Activated CD4-positive, alpha-beta T cell treated with anti-CD3 and anti-CD28 coated beads, Interleukin-2, amount 50 U/mL, for 1 hour (primary cell): ENCODE results near the gene PCDHGB2.
"Not testable (repeated sequence)": the region's sequence is repeated elsewhere in the genome, so short reads cannot be mapped to it uniquely, and the experiment has no call there.

Experiments used
- DNase-seq: peaks from one replicate; pipeline ENCODE4 v3.0.0-alpha.2; 2020

Gene PCDHGB2

DNA sequence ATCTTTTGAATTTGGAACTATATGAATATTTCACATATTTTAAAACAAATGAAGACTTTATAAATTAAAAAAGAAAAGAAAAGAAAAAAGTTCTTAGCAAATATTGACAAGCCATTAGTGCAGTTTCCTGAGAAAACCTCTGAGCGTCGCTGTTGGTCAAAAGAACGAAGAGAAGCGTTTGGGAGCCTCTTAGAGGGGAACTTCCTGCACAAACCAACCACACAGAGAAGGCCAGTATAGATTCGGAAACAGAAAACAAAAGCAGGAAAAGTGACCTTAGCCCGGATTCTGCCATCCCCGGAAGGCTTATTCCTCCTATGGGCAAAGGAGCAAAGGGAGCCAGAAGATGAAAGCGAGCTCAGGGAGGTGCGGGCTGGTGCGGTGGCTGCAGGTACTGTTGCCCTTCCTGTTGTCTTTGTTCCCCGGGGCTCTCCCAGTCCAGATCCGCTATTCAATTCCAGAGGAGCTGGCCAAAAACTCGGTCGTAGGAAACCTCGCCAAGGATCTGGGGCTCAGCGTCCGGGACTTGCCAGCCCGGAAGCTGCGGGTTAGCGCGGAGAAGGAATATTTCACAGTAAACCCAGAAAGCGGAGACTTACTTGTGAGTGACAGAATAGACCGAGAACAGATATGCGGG, at the start of gene PCDHGB2:
Gene PCDHGB2 (plus strand): TSS at position 205 of the 637 bp plus-strand sequence. CDS start 142 bp downstream, at position 347.
- no peak for DNase-seq

DNA sequence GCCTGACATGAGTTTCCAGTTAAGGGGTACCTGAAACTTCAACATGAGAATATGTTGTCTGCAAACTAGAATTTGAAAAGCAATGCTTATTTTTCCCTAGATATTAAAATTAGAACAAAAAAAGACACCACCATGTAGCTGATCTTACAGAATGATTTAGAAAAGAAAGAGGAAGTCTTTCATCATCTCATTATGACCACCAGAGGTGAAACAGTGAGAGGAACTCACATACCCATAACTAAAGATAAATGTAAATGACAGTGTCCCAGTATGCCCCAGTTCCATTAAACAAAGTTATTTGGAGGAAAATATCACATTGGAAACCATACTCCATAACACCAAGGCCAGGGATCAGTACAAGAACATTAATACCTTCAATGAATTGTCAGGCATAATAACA, 46.1 kb upstream of the PCDHGB2 start:
- DNase-seq = no peak

DNA sequence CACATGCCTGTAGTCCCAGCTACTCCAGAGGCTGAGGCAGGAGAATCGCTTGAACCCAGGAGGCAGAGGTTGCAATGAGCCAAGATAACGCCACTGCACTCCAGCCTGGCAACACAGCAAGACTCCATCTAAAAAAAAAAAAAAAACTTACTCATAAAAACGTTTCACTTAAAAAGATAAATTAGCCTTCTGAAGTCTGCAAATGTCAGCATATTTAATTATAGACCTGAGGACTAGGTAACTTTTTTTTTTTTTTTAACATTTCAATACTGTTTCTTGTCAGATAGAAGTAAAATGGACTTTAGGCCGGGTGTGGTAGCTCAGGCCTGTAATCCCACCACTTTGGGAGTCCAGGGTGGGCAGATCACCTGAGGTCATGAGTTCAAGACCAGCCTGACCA, 42.8 kb upstream of the PCDHGB2 start:
- DNase-seq = not testable (repeated sequence)

DNA sequence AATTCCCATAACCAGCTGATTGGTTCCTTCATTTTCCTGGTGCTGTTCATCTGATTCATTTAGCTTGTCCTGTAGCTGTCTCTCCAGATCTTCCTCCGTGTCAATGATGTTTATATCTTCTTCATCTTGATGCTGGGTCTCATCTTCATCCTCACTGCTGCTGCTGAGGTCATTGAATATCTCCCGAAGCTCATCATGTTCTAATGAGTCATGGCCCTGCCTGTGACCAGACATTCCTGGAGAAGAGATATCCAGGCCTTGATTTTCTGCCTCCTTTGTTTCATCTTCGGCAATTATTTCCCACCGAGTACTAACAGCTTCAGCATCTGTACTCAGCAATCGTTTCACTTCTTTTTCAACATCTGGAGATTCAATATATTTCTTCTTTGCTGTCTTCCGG, 40.6 kb upstream of the PCDHGB2 start:
- DNase-seq = no peak

DNA sequence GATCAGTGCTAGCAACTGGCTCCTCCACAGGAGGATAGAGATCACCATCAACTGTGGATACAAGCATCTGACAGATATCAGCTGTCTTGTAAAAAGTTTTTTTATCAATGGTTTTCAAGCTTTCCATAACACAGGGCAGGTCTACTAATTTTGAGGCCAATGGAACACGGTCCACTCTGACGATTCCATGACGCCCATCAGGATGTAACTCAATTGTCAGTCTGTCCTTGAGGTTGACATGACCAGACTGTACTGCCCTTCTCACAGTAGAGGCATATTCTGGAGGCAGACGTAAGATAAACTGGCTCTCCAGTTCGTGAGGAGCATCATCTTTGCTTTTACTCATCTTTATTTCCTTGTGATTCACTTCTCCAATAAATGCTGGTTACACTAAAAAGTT, 40.1 kb upstream of the PCDHGB2 start:
- no peak for DNase-seq

DNA sequence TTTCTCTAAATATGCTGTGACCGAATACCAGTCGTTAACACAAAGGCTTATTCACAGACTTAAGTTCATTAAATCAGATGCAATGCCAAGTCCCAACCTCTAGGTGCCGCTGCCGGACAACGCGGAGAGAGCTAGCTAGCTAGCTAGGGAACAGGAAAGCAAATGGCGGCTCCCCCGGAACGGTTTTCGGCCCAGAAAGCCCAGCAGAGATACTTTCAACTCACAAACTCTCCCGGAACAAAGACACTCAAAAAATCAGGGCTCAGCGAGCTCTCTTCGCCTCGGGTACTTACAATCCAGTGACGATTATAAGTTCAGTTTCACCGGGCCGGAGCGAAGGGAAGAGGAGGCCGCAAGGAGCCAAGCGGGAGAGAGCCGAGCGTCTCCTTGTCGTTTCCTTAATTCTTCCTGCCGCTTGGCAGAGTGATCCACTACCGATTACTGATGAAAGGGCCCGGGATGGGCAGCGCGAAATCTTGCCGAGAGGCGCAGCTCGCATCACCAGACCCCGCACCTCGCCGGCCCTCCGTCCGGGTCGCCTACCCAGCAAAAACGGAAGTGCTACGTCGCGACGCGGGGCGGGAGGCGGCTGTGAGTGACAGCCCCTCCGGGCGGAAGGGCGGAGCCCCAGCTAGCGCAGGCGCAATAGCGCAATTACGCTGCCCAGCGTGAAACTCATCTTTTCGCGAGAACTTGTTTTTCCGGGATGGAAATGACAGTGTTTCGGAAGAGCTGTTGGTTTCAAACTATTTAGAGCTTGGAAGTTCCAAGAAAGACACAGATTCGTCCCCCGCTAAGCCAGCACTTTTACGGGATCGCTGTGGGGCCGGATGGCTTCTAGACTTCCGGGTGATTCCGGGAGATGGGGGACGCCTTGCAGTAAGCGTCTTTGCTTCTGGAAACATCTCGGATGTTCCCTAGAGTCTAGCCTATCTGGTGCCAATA, 39.3 kb upstream of the PCDHGB2 start, which contains the start of gene TAF7:
Gene TAF7 (minus strand): TSS at position 560 of the 945 bp plus-strand sequence. CDS start 740 bp downstream, outside the sequence.
- DNase-seq = peak; percentile 90

DNA sequence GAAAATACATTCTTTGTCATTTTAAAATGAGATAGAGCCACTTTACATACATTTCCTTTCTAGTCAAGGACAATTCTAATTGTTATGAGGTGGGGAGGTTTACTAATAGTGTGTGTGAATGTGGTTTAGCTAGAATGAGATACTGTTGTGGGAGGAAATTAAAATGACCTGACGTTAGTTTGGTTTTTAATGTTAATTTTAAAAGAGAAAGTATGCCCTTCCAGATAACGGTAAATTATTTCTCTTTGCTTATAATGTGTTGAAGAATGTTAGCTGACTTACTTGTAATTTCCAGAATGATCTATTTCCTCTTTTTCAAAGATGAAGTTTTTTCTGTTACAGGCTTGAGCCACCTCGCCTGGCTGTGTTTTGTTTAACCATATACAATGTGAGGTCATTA, 37.5 kb upstream of the PCDHGB2 start:
- no peak for DNase-seq

DNA sequence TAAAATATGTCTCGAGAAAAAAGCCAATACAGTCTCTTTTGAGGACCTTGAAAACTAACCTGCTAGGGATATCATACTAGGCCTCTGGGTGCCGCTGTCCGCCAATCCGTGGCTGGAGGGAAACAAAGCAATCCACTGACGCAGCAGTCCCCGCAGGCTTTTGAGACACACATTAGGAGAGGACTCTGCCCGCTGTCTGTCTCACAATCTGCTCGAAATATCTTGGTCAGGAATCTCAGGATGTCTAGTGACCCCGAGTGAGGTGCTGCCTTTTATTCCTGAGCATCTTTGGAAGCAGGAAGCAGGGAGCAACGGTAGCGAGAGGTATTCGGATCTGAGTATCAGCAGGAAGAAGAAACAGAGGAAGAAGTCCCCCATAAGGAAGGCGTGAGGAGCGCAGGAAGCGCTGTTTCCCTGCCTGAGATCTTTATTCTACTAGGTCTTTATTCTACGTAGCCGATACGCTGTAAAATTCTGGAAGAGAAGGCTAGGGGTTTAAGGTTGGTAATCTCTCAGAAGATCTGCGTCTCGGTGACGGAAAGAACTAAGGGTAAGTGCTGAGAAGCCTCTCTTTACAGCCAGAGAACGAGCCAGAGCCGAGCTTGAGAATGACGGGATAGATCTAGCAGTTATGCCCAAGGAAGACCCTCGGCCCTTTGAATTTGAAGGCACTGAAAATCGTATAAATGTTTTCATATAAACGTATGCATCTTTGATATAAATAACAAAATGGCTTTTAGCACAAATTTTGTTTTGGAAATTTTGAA, 33.5 kb upstream of the PCDHGB2 start:
- peak; percentile 68 for DNase-seq

DNA sequence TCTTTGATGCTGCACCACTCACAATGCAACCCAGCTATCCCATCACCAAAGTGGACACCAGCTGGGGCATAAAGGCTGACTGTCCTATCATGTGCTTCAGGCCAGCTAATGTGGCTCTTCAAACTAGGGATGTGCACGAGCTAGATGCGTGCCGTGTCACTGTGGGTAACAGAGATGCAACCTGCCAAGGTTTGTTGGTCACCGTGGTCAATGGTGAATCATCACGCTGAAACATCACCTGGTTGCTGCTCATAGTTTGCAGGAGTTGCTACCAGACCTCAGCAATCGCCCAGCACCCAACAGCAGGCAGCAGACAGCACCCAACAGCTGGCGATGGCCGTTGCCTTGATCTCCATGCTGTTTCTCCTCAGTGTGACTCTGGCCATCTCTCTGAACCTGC, 31.6 kb upstream of the PCDHGB2 start:
- DNase-seq = no peak

DNA sequence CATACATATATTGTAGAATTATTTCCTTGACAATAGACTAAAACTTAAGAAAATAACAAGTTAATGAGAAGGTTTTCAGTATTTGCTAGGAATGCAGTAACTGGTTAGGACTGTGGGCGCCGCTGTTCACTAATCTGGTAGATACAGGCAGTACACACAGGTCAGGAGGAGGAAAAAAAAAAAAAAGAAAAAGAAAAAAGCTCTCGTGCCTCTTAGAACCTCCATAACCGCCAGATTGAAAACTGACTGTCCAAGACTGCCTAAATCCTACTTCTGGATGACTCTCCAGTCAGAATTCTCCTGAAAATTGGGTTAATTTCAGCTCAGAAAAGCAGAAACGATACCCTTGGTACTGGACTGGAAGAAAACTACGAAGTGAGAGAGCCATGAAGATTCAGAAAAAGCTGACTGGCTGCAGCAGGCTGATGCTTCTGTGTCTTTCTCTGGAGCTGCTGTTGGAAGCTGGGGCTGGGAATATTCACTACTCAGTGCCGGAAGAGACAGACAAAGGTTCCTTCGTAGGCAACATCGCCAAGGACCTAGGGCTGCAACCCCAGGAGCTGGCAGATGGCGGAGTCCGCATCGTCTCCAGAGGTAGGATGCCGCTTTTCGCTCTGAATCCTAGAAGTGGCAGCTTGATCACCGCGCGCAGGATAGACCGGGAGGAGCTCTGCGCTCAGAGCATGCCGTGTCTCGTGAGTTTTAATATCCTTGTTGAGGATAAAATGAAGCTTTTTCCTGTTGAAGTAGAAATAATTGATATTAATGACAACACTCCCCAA, 29.3 kb upstream of the PCDHGB2 start, which contains the start of gene PCDHGA1:
Gene PCDHGA1 (plus strand): TSS at position 216 of the 782 bp plus-strand sequence.
- peak; percentile 23 for DNase-seq

DNA sequence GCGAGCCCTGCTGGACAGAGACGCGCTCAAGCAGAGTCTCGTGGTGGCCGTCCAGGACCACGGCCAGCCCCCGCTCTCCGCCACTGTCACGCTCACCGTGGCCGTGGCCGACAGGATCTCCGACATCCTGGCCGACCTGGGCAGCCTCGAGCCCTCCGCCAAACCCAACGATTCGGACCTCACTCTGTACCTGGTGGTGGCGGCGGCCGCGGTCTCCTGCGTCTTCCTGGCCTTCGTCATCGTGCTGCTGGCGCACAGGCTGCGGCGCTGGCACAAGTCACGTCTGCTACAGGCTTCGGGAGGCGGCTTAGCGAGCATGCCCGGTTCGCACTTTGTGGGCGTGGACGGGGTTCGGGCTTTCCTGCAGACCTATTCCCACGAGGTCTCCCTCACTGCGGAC, 27.2 kb upstream of the PCDHGB2 start:
- not testable (repeated sequence) for DNase-seq

DNA sequence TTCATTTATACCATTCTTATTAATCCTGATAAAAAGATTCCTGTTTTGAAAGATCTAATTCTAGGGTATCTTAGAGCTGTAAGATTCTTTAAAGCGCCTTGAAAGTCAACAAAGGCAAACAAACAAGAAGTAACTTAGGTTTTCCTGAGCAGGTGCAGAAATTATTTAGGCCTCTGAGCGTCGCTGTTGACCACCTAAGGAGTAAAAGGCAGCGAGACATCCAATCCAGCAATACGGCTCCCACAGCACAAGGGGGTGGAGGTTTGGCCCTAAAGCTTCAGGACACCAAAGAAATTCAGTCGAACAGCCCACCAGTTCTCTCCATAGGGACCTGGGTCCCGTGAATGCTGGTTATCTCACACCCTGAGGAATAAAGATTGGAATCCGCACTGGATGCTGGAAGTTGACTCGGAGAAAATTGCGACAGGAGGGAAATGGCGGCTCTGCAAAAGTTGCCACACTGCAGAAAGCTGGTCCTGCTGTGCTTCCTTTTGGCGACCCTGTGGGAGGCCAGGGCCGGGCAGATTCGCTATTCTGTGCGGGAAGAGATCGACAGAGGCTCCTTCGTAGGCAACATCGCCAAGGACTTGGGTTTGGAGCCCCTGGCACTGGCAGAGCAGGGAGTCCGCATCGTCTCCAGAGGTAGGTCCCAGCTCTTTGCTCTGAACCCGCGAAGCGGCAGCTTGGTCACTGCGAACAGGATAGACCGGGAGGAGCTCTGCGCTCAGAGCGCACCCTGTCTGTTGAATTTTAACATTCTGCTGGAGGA, 21.1 kb upstream of the PCDHGB2 start, which contains the start of gene PCDHGA2:
Gene PCDHGA2 (plus strand): TSS at position 223 of the 769 bp plus-strand sequence.
- DNase-seq = no peak

DNA sequence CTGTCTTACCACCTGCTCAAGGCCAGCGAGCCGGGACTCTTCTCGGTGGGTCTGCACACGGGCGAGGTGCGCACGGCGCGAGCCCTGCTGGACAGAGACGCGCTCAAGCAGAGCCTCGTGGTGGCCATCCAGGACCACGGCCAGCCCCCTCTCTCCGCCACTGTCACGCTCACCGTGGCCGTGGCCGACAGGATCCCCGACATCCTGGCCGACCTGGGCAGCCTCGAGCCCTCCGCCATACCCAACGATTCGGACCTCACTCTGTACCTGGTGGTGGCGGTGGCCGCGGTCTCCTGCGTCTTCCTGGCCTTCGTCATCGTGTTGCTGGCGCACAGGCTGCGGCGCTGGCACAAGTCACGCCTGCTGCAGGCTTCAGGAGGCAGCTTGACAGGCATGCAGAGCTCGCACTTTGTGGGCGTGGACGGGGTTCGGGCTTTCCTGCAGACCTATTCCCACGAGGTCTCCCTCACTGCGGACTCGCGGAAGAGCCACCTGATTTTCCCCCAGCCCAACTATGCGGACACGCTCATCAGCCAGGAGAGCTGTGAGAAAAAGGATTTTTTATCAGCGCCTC, 18.9 kb upstream of the PCDHGB2 start:
- DNase-seq = not testable (repeated sequence)

DNA sequence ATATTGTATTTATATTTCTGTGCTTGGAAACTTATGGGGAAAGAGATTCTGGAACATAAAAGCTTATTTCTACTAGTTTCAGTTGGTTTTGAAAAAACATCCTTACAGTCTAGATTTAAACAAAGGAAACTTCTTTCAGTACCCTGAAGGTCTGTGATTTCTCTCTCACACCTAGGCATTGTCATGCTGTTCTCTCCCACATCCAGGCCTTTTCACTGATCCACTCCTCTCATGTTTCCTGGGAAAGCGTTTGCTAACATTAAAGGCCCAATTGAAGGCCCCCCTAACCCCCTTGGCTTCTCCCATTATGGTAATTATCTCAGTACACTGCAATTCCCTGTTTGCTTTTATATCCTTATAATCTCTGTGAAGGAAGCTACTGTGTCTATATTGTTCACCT, 17.0 kb upstream of the PCDHGB2 start:
- no peak for DNase-seq

DNA sequence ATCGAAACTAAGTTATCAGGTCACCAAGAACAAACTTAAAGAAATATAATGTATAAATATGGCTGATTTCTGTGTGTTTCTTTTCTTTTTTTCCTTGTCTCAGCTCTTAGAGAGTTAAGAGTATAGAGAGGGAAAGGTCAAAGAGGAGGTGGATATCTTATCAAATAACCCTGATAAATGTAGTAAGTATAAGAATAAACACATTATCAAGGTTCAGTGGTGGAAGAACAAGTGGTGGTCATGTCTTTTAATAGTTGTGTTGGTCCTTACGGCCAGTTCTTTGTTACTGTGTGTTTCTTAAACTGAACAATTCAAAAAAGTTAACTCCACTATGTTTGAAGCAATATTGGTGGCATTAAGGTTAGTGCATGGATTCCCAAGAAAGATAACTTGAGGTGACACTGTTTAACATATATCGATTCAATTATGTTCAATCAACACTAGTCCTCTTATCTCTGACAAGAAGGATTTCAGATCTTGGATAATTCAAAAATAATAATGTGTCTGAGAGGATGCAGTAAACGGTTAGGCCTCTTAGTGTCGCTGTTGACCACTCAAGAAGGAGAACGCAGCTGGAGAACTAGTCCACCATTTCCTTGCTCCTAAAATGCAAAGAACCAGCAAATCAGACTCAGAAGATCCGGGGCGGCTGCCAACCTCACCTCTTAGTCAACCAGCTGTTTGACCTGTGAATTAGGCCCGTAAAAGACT, 16.4 kb upstream of the PCDHGB2 start, which contains the start of gene PCDHGA3:
Gene PCDHGA3 (plus strand): TSS at position 588 of the 711 bp plus-strand sequence. CDS start 205 bp downstream, outside the sequence.
- no peak for DNase-seq

DNA sequence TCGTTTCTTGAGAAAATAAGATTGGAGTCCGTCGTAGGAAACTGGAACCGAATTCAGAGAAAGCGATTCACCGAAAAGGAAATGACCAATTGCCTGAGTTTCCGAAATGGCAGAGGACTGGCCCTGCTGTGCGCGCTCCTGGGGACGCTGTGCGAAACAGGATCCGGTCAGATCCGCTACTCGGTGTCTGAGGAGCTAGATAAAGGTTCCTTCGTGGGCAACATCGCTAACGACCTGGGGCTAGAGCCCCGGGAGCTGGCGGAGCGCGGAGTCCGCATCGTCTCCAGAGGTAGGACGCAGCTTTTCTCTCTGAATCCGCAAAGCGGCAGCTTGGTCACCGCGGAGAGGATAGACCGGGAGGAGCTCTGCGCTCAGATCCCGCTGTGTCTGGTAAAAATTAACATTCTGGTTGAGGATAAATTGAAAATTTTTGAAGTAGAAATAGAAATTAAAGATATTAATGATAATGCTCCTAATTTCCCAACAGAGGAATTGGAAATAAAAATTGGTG, 15.8 kb upstream of the PCDHGB2 start:
- DNase-seq = no peak

DNA sequence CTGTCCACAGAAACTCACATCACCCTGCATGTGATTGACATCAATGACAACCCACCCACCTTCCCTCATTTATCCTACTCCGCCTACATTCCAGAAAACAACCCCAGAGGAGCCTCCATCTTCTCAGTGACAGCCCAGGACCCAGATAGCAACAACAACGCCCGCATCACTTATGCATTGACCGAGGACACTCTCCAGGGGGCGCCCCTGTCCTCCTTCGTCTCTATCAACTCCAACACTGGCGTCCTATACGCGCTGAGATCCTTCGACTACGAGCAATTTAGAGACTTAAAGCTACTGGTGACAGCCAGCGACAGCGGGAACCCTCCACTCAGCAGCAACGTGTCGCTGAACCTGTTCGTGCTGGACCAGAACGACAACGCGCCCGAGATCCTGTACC, 14.5 kb upstream of the PCDHGB2 start:
- DNase-seq = no peak

DNA sequence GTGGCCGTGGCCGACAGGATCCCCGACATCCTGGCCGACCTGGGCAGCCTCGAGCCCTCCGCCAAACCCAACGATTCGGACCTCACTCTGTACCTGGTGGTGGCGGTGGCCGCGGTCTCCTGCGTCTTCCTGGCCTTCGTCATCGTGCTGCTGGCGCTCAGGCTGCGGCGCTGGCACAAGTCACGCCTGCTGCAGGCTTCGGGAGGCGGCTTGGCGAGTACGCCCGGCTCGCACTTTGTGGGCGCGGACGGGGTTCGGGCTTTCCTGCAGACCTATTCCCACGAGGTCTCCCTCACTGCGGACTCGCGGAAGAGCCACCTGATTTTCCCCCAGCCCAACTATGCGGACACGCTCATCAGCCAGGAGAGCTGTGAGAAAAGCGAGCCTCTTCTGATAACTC, 13.8 kb upstream of the PCDHGB2 start:
- DNase-seq = not testable (repeated sequence)

DNA sequence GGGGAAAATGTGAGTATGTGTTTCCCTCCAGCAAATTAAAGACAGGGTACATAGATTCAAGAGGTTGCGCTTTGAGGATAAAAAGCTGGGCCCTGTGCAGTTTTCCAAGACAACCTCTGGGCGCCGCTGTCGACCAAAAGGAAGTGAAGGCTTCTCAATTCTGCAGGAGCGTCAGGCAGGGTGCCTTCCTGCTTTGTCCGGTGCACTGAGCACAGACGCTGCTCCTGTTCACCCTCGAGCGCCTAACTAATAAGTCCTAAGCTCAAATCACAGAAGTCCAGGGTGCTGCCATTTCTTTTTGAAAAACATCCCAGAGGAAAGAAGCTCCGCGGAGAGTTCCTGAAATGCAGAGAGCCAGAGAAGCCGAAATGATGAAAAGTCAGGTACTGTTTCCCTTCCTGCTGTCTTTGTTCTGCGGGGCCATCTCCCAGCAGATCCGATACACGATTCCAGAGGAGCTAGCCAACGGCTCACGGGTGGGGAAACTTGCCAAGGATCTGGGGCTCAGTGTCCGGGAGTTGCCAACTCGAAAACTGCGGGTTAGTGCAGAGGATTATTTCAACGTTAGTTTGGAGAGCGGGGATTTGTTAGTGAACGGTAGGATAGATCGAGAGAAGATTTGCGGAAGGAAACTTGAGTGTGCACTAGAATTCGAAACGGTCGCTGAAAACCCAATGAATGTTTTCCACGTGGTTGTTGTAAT, 9.7 kb upstream of the PCDHGB2 start, which contains the start of gene PCDHGB1:
Gene PCDHGB1 (plus strand): TSS at position 183 of the 703 bp plus-strand sequence. CDS start 162 bp downstream, at position 345.
- peak; percentile 24 for DNase-seq
